SIG-M5 treated with dmso at 0.1 percent for 504 hours (cell line): ENCODE data around the gene ALDH16A1.
"Not testable (repeated sequence)": the region's sequence is repeated elsewhere in the genome, so short reads cannot be mapped to it uniquely, and the experiment has no call there.

ENCODE experiments used
- DNase-seq: peaks from one replicate; lab custom pipeline; 2025; ENCODE audit not compliant: unreplicated experiment; lab: John Stamatoyannopoulos, UW

The ALDH16A1 gene

DNA sequence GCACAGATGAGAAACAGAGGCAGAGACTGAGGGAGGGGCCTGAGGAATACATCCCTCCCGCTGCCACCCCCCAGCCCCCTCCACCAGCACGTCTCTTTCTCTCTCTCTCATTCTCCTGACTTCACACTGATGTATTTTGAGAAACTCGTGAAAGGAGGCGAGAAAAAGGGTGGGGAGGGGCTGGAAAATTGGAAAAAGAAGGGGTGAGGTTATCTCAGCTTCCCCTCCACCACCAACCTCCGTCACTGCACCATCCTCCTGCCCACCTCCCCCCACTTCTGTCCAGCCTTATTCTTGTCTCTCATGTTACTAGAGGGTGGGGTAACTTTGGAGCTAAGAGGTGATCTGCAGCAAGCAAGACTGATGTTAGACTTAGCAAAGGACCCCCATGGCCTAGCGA lies 13.2 kb upstream of the ALDH16A1 start:
- no peak for DNase-seq

DNA sequence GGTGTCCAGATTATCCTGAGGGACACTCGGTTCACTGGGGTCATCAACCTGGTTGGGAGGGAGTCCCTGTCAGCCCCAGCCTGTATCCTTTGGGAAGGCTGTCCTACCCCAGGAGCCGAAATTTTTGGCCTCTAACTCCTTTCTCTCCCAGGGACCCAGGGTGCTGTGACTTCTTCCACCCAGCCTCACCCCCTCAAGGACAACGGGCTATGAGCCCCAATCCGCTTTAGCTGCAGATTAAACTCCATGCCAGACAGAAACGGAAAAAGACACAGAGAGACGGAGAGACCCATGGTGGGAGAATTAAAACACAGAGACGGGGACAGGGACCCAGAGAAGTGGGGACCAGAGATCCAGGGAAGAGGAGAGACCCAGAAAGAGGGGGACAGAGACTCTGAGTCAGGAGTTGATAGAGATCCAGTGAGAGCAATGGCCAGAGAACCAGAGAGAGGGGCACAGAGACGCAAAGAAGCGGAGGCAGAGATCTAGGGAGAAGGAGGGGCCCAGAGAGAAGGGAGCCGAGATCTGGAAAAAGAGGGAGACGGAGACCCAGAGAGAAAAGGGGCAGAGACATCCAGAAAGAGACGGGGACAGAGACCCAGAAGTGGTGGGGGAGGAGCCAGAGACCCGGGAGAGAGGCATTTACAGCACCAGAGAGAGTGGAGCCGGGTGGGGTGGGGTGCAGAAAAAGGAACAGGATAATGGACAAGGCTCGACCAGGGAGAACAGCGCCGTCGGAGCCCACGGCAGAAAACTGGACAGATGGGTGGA lies 12.4 kb upstream of the ALDH16A1 start:
- no peak for DNase-seq

DNA sequence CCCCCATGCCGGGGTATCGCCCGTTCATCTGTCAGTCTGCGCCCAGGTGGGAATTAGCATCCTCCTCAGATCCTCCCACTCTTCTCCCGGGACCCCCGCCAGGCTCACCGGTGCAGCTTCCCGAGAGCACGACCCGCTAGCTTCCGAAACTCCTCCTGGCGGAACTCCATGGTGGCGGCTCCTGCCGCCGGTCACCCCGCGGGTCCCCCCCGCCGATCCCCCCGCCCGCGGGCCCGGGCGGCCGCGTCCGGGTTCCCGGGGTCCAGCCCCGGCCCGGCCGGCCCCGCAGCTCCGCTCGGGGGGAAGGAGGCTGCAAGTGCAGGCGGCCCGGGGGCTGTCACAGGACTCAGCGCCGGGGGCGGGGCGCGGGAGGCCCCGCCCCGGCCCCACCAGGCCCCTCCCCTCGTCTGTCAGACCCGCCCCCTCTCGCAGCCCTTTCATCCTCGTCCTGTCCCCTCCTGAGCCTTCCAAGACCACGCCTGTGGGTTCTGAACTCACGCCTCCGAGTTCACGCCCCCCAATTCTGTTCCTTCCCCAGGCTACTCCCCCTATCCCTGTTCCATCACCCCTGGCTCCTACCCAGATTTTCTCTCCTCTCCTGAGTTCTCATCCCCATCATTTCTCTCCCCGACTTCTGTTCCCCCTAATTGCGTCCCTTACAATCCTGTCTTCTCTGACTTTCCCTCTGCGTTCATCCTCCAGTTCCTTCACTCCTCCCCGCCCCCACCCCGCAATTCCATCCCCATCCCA lies 11.6 kb upstream of the ALDH16A1 start, which contains the start of gene SLC17A7:
Gene SLC17A7, minus strand, starts transcription at position 318 of the 750 bp plus-strand sequence. Its CDS starts 148 bp downstream, at position 170.
- no peak for DNase-seq

DNA sequence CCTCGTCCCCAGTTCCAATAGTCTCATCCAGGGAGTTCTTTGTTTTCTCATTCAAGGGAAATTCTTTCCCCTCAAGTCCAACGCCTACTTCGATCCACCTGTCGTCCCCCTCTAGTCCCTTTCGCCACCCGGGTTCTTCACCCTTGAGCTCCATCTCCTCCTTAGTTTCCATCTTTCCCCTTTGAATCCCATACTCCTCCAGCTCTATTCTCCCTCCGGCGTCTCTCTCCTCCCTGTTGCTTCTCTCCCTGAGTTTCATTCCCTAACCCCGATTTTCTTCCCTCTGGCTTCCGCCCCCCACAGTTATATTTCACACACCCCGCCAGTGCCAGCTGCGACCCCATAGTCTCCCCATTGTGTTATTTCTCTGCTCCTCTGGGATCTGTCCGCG lies 11.1 kb upstream of the ALDH16A1 start:
- no peak for DNase-seq

DNA sequence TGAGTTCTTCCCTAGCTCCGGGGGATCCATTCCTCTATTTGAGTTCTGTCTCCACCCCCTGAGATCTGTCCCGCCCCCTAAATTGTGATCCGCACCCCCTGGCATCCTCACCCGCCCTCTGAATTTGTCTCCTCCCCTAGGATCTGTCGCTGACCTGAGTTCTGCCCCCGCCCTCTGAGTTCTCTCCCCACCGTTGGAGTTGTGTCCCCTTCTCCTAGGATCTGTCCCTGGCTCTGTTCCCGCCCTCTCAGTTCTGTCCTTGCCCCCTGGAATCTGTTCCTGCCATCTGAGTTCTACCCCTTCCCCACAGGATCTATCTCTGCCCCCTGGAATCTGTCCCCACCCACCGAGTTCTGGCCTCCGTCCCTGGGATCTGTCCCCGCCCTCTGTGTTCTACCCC lies 10.7 kb upstream of the ALDH16A1 start:
- DNase-seq = no peak

DNA sequence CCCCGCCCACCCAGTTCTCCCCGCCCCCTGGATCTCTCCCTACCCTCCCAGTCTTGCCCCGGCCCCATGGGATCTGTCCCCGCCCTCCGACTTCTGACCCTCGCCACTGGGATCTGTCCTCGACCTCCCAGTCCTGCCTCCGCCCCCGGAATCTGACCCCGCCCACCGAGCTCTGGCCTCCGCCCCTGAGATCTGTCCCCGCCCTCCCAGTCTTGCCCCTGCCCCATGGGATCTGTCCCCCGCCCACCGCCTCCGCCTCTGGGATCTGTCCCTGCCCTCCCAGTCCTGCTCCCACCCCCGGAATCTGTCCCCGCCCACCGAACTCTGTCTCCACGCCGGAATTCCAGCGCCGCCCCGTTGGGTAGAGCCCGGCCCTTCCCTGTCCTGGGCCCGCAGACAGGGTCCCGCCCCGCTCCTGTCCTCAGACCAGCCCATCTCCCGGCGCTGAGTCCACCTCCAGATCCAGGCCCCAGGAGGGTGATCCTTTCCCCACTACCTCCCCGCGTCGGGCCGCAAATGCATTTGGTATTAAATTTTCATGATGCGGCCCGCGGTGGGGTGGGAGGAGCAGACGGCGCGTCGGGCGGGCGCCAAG lies 10.2 kb upstream of the ALDH16A1 start:
- DNase-seq = peak; percentile 58

DNA sequence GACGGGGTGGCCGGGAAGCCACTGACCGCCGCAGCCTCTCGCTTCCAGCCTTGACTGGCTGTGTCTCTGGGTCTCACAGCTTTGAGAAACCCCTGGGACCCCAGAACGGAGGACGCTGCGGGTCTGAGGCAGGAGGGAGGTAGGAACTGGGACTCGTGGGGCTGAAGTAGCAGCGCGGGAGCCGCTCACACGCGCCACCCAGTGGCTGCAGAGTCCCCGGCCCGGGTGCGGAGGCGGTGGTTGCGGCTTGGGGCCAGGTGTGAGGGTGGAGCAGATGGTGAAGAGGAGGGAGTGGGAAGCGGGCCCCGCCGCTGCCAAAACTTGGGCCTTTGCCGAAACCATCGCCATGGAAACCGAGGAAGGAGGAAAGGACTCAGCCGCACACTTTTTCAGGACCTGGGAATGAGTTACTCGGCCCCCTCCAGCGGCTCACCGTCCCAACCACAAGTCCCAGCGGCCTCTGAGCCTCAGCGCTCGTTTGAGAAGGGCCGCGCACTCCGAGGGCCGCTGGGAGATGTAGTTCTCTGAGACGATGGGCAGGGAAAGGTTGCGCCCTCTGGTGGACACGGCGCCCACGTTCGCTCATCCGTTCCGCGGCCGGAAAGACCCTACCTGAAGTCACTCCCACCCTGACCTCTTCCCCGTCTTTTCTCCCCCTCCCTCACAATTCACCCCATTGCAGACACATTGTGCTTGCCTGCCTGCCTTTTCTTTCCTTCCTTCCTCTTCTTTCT lies 9.5 kb upstream of the ALDH16A1 start:
- peak; percentile 93 for DNase-seq

DNA sequence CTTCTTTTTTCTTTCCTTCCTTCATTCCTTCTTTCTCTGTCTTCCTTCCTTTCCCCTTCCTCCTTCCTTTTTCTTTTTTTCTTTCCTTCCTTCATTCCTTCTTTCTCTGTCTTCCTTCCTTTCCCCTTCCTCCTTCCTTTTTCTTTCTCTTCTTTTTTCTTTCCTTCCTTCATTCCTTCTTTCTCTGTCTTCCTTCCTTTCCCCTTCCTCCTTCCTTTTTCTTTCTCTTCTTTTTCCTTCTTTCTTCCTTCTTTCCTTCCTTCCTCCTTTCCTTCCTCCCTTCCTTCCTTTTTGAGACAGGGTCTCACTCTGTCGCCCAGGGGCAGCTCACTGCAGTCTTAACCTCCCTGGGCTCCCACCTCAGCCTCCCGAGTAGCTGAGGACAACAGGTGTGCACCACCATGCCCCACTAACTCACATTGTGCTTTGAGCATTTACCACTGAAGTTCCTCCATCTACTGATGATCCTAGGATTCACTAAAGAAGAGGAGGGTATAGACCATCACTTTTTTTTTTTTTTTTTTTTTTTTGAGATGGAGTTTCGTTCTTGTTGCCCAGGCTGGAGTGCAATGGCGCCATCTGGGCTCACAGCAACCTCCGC lies 8.8 kb upstream of the ALDH16A1 start:
- DNase-seq = not testable (repeated sequence)

DNA sequence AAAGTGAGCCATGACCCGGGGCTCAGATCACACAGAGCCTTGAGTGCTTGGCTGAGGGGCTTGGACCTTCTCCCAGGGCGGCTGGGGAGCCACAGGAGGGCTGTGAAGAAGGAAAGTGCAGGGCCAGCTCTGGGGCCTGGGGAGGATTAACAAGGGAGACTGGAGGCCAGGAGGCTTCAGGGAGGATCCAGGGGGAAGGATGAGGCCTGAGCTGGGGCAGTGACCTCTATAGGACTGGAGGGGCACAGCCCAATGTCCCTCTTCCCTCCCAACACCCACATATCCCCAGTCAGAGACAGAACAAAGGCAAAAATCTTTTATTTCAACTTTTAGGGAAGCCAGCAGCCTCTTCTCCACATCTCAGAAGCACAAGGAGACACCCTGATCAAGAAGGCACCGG lies 7.0 kb upstream of the ALDH16A1 start:
- DNase-seq = no peak

DNA sequence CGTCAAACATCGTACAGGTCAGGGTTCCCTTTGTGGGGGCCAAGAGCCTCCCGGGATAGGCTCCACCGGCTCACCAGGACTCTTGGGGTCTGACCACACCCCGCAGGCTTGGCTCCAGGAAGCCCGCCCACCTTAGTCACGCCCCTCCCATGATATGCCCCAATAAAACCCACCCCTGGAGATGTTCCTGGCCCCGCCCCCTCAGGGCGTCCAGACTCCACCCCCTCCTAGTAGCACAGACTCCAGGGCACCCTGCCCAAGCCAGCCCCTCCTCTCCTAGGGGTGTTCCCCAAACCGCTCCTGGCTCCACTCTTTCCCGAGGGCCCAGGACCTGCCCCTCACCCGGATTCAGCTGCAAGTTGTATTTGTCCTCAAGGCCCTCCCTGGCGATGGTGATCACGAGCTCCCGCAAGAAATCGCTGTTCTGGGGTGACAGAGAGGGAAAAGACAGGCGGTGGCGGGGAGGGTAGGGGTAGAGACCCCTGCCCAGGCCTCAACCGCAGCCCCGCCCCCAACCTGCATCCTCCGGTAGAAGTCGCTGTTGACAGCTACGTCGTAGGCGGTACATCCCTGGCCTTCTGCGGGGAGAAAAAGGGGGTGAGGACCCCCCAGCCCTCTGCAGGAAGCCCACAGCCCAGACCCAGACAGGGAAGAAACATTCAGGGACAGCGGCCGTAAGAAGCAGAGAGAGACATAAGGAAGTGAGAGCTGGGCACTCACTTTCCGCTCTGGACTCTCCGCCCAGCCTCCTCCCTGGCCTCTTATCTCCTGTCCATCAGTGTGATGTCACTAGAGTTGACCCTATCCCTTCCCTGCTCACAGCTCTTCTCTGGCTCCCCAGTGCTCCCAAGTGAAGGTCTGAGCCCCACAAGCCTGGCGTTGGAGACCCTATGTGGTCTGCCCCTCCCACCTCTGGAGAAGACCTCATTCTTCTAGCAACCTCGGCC lies 5.3 kb upstream of the ALDH16A1 start:
- no peak for DNase-seq

DNA sequence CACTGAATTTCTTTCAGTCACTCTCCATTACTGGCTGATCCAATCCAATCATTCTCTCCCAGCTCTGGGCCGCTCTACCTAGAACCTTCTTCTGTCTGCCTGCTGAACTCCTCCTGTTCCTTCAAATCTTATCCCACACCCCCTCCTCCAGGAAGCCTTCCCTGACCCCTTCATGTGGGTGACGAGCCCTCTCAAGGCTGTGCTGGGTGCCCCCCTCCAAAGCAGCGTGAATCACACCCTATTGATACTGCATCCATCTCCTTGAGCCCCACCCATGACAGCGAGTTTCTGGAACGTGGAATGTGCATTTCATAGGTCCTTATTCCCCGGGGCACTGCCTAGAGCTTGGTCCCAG lies 4.6 kb upstream of the ALDH16A1 start:
- no peak for DNase-seq

DNA sequence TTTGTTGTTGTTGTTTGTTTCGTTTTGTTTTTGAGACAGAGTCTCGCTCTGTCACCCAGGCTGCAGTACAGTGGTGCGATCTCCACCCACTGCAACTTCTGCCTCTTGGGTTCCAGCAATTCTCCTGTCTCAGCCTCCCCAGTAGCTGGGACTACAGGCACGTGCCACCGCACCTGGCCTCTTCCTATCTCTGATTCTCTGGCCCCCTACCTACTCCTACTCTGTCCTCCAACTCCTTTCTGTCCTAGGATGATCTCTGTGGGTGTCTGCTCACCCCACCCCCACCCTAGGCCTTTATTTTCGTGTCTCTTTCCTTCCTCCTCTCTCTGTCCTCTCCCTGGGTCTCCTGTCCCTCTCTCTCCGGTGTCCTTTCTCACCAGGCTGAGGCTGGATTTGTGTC lies 2.6 kb upstream of the ALDH16A1 start:
- DNase-seq = no peak

DNA sequence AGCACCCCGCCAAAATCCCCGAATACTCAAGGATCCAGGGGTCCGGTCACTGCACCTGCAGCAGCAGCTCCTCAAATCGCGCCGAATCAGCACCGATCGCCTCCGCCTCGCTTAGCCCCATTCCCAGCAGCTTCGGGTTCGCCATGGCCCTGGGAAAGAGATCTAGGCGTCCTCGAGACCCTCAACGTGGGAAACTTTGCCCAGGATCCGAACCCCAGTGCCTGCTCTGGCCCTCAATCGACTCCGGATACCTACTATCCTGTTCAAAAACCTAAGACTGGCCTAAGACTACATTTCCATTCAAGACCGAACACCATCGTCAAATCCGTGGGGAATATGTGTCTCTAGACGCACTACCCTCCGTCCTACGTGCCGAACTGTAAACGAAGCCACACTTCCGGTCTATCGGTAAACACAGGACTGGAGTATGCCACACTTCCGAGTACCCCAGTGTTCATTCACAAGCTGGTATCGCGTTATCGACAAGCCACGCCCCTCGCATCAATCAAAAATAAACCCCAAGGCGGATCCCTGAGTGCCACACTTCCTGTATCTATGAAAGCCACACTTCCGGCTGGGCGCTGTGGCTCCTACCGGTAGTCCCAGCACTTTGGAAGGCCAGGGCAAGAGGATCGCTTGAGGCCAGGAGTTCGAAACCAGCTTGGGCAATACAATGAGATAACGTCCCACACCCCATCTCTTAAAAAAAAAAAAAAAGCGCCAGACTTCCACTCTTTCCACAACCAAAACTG lies 1.4 kb upstream of the ALDH16A1 start, which contains the start of gene PIH1D1:
Gene PIH1D1, minus strand, starts transcription at position 385 of the 752 bp plus-strand sequence. Its CDS starts 240 bp downstream, at position 145.
- peak; percentile 100 for DNase-seq

DNA sequence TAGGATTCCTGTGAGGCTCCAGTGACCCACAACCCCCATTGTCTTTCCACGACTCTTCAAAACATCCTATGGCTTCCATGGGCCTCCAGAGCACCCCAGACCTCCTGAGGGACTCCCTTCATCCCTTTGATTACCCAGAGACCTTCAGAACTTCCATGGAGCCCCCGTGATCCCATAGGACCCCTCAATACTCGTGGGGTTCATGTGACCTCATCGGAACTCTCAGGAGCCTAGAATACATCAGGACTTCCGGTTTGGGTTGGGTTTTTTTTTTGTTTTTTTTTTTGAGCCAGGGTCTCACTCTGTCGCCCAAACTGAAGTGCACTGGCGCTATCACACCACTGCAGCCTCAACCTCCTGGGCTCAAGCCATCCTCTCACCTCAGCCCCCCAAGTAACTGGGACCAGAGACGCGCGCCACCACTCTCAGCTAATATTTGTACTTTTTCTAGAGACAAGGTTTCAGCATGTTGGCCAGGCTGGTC lies 774 bp downstream of the ALDH16A1 start:
- DNase-seq = no peak

DNA sequence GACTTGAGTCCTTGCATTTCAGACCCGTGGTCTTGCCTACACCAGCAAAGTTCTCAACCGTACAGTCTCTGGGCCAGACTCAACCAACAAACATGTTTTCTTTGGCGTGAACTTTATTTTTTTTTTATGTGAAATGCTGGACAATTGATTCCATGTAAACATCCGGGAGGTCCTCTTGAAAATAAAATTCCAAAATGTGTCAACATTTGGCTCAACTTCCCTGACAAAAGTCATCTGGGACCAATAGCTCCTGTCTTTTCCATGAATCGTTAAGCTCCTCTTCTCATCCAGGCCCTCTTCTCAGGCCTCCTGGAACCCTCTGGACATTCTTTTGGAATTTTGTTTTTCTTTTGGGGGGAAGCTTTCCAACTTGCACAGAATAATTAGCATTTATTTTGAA lies 2.7 kb downstream of the ALDH16A1 start:
- DNase-seq = no peak

DNA sequence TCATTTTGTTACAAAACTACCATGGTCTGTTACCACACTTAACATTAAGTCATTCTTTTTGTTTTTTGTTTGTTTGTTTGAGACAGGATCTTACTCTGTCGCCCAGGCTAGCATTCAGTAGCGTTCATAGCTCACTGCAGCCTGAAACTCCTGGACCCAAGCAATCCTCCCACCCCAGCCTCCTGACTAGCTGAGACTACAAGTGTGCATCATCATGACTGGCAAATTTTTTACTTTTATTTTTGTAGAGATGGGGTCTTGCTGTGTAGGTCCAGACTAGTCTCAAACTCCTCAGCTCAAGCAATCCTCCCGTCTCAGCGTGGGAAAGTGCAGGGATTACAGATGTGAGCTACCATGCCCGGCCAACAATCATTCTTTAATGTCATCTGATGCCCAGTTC lies 3.3 kb downstream of the ALDH16A1 start:
- DNase-seq = no peak

DNA sequence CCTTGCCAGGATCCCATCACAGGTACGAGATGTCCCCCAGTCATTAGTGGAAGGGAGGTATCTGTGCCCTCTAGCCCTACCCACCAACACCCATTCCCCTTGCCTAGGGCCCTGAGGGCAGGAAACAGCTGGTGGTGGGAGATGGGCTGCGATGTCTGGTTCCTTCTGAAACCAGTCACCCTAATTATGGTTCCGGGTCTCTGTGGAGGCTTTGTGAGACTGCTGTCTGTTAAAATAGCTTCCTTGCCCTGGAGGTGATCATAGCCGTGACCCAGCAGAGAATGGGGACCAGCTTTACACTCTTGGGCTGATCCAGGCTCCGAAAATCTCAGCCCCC lies 5.5 kb downstream of the ALDH16A1 start:
- no peak for DNase-seq

DNA sequence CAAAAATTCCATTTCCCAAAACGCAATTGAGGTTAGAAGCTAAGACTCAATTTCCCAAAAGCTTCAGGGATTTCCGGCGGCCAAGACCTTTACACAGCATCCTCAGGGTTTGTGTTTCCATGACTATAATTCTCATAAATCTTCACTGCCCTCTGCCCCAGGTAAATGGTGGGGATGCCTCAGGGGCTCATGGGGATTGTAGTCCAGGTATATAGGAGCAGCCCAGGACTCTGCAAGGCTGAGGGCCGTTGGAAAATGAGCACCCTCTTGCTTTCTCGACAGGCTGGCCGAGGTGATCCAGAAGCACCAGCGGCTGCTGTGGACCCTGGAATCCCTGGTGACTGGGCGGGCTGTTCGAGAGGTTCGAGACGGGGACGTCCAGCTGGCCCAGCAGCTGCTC lies 6.4 kb downstream of the ALDH16A1 start:
- no peak for DNase-seq

DNA sequence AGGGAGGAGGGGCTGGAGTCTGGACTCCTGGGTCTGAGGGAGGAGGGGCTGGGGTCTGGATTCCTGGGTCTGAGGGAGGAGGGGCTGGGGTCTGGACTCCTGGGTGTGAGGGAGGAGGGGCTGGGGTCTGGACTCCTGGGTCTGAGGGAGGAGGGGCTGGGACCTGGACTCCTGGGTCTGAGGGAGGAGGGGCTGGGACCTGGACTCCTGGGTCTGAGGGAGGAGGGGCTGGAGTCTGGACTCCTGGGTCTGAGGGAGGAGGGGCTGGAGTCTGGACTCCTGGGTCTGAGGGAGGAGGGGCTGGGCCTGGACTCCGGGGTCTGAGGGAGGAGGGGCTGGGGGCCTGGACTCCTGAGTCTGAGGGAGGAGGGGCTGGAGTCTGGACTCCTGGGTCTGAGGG lies 8.1 kb downstream of the ALDH16A1 start:
- not testable (repeated sequence) for DNase-seq
